K562 (cell line): Measurements from ENCODE around the gene NECTIN1. TPM values are rescaled to one million over a fixed set of nuclear protein-coding genes. Genes with fewer than 3 reads are reported as not detected.

ENCODE experiments used
- ATAC-seq: fragments of 200-7000 bp; cut with Tn5 transposase; 3 replicates; pipeline ENCODE4 v1.9.1; 2020; ENCODE audit warnings: moderate library complexity
- BruUV-seq: library from RNA; stranded (reverse); fragments of 400-500 nt; replicated peaks from 2 replicates; lab custom pipeline; 2021; lab: Mats Ljungman, UMichigan
- CTCF ChIA-PET: fragments of 300-600 bp; formaldehyde crosslinking; extraction: SDS; loops from one replicate; lab custom pipeline; 2021; ENCODE audit warnings: low intra/inter-chr PET ratio; lab: Yijun Ruan, JAX
- POLR2A ChIA-PET: fragments of 300-600, 350-650 bp; sonication (Branson Sonifier 250); formaldehyde crosslinking; extraction: SDS; loops from one replicate; lab custom pipeline; 2021; ENCODE audit warnings: antibody characterized with exemption, inconsistent platforms; lab: Yijun Ruan, JAX
- DNase-seq, 4 experiments: peaks; one replicate each; pipeline versions ENCODE4 v3.0.0 to v3.0.0-alpha.2; 2011 to 2018; ENCODE audit warnings: low spot score in 3 of 4, mixed read lengths in 3 of 4; ENCODE audit errors: extremely low read depth in 1 of 4
- FAIRE-seq: peaks from 2 replicates; lab custom pipeline; 2011; peaks lifted over from hg19 to GRCh38; lab: Jason Lieb, UNC
- H2AFZ ChIP-seq: 2 replicates; pipeline ENCODE4 v1.6.0; 2011; ENCODE audit warnings: low read depth, low read length, control low read depth, inconsistent platforms
- H3K27ac ChIP-seq: fragments of 200-600 bp; 3 replicates; pipeline ENCODE4 v1.8.0; 2011; ENCODE audit warnings: low read depth, mild to moderate bottlenecking, control low read depth, inconsistent platforms, low read length, moderate library complexity, mixed read lengths; ENCODE audit errors: extremely low read depth
- H3K27me3 ChIP-seq, 2 experiments: fragments of 300-600 bp in 1 of 2; 2 replicates in 1 of 2; 3 replicates in 1 of 2; pipeline versions ENCODE4 v1.6.0 to v1.8.0; 2011; ENCODE audit warnings: inconsistent platforms in 2 of 2, low read length in 2 of 2, mild to moderate bottlenecking in 1 of 2, mixed read lengths in 1 of 2, moderate library complexity in 1 of 2; ENCODE audit not compliant: control insufficient read depth in 2 of 2, insufficient read depth in 2 of 2
- H3K36me3 ChIP-seq: fragments of 300-600 bp; 3 replicates; pipeline ENCODE4 v1.8.0; 2011; ENCODE audit warnings: mild to moderate bottlenecking, low read length, inconsistent platforms; ENCODE audit not compliant: control insufficient read depth, insufficient read depth
- H3K4me1 ChIP-seq, 2 experiments: fragments of 200-600 bp in 1 of 2; replicated peaks in 1 of 2; 2 replicates in 1 of 2; 3 replicates in 1 of 2; pipeline versions ENCODE4 v1.5.1 to v1.8.0; 2011; ENCODE audit warnings: inconsistent platforms in 2 of 2, low read length in 2 of 2, mild to moderate bottlenecking in 1 of 2, mixed read lengths in 1 of 2, moderate library complexity in 1 of 2; ENCODE audit not compliant: control insufficient read depth in 2 of 2, insufficient read depth in 2 of 2
- H3K4me2 ChIP-seq: 2 replicates; pipeline ENCODE4 v1.6.1; 2011; ENCODE audit warnings: low read length, control low read depth, inconsistent platforms, mixed read lengths; ENCODE audit not compliant: insufficient read depth
- H3K4me3 ChIP-seq: fragments of 200-600 bp; sonication (generic), shearing (Covaris generic); 2 replicates; pipeline ENCODE4 v1.5.1; 2016; ENCODE audit warnings: control low read depth, inconsistent platforms
- H3K79me2 ChIP-seq: fragments of 200-600 bp; 3 replicates; pipeline ENCODE4 v1.8.0; 2011; ENCODE audit warnings: low read length, inconsistent platforms; ENCODE audit not compliant: control insufficient read depth, insufficient read depth
- H3K9ac ChIP-seq, 2 experiments: 2 replicates each; pipeline versions ENCODE4 v1.6.0 to v1.6.1; 2011; ENCODE audit warnings: low read depth in 2 of 2, low read length in 2 of 2, control low read depth in 1 of 2, inconsistent platforms in 1 of 2, mild to moderate bottlenecking in 1 of 2, mixed read lengths in 1 of 2; ENCODE audit not compliant: insufficient read depth in 1 of 2
- H3K9me1 ChIP-seq: one replicate; pipeline ENCODE4 v1.6.0; 2011; ENCODE audit warnings: inconsistent platforms, mild to moderate bottlenecking, low read length, moderate library complexity; ENCODE audit not compliant: control insufficient read depth, insufficient read depth
- H3K9me3 ChIP-seq: replicated peaks from 2 replicates; pipeline ENCODE4 v1.5.1; 2011; ENCODE audit warnings: low read depth, low read length, inconsistent platforms; ENCODE audit not compliant: control insufficient read depth, insufficient read depth
- H4K20me1 ChIP-seq: replicated peaks from 2 replicates; pipeline ENCODE4 v1.6.1; 2011; ENCODE audit warnings: low read length, inconsistent platforms, mixed read lengths; ENCODE audit not compliant: control insufficient read depth, insufficient read depth
- BRD9 ChIP-seq: fragments of 450-650 bp; IDR thresholded peaks from 2 replicates; pipeline ENCODE4 v1.6.1; 2018; ENCODE audit warnings: low read depth; ENCODE audit not compliant: partially characterized antibody
- CCAR2 ChIP-seq: fragments of 200-400 bp; formaldehyde crosslinking; IDR thresholded peaks from 2 replicates; pipeline ENCODE4 v1.6.1; 2017; ENCODE audit warnings: mild to moderate bottlenecking, low read depth, low read length
- FOSL1 ChIP-seq: fragments of 200-800 bp; sonication (Bioruptor generic); conservative IDR thresholded peaks from 2 replicates; pipeline ENCODE4 v1.6.1; 2016; ENCODE audit warnings: missing genetic modification characterization, missing compliant biosample characterization
- ILF3 ChIP-seq: fragments of 450-650 bp; IDR thresholded peaks from 2 replicates; pipeline ENCODE4 v1.6.1; 2018; ENCODE audit warnings: antibody characterized with exemption, mild to moderate bottlenecking, moderate library complexity, borderline replicate concordance
- ILK ChIP-seq: fragments of 450-650 bp; IDR thresholded peaks from 2 replicates; pipeline ENCODE4 v1.6.1; 2016; ENCODE audit warnings: missing genetic modification characterization, low read depth, mild to moderate bottlenecking, missing compliant biosample characterization, moderate library complexity, borderline replicate concordance
- LEF1 ChIP-seq: fragments of 450-650 bp; IDR thresholded peaks from 2 replicates; pipeline ENCODE4 v1.6.1; 2016; ENCODE audit warnings: mild to moderate bottlenecking
- MCM2 ChIP-seq: fragments of 450-650 bp; IDR thresholded peaks from 2 replicates; pipeline ENCODE4 v1.6.1; 2017; ENCODE audit warnings: low read depth, mild to moderate bottlenecking
- SRSF1 ChIP-seq: fragments of 200-400 bp; formaldehyde crosslinking; IDR thresholded peaks from 2 replicates; pipeline ENCODE4 v1.6.1; 2017; ENCODE audit warnings: mild to moderate bottlenecking, low read depth, low read length, moderate library complexity
- SRSF9 ChIP-seq: fragments of 200-400 bp; formaldehyde crosslinking; IDR thresholded peaks from 2 replicates; pipeline ENCODE4 v1.6.1; 2017; ENCODE audit warnings: low read depth, low read length, borderline replicate concordance
- U2AF1 ChIP-seq: fragments of 200-400 bp; formaldehyde crosslinking; optimal IDR thresholded peaks from 2 replicates; pipeline ENCODE3; 2017; ENCODE audit warnings: mild to moderate bottlenecking, low read depth, low read length, moderate library complexity
- ZNF175 ChIP-seq: fragments of 200-800 bp; sonication (Bioruptor generic); IDR thresholded peaks from 2 replicates; pipeline ENCODE4 v1.6.1; 2016; ENCODE audit warnings: low read depth, mild to moderate bottlenecking, missing genetic modification characterization, missing compliant biosample characterization
- WGBS: fragments of 100-300 bp; shearing (Covaris generic); methylation state at CpG from one replicate; pipeline ENCODE4 v1.1.6; 2016; ENCODE audit warnings: low coverage, mixed read lengths; ENCODE audit not compliant: insufficient coverage; ENCODE audit errors: missing lambda C conversion rate; 5-methylcytosine and 5-hydroxymethylcytosine counted together
- in situ Hi-C: fragments of 300-500 bp; cut with MboI; formaldehyde crosslinking; loops from 4 replicates; pipeline ENCODE4 v1.15.0; 2018; ENCODE audit warnings: inconsistent platforms, mixed read lengths
- intact Hi-C: fragments of 100-400 bp; cut with micrococcal nuclease; formaldehyde crosslinking; loops from 2 replicates; pipeline ENCODE4 v1.14.2; 2022
- polyA plus RNA-seq, 8 experiments: library from polyadenylated mRNA; depleted of rRNA in 4 of 8; stranded (reverse) in 5 of 8; unstranded in 3 of 8; fragments of >200 nt; fragmentation: Nextera tagmentation in 2 of 8; fragmentation: Illumina TruSeq in 1 of 8; extraction: Ambion mirVana in 2 of 8; extraction: Trizol in 1 of 8; gene quantifications; 2 replicates each; pipeline versions ENCODE4 v1.2.1 to v1.2.3, GENCODE V29; 2011 to 2014; ENCODE audit warnings: inconsistent platforms in 1 of 8, missing spikeins in 1 of 8
- total RNA-seq, 7 experiments: library from RNA; depleted of rRNA in 6 of 7; stranded (reverse); fragments of >200 nt in 6 of 7; fragmentation: Illumina TruSeq in 2 of 7; extraction: Trizol in 2 of 7; gene quantifications; 2 replicates each; pipeline versions ENCODE4 v1.2.1 to v1.2.3, GENCODE V29; 2011 to 2021; ENCODE audit warnings: low replicate concordance in 1 of 7
- TF ChIP-seq, protein P1 (sequence below): fragments of 200-800 bp; sonication (Bioruptor generic); IDR thresholded peaks from 2 replicates; pipeline ENCODE4 v1.6.1; 2017; ENCODE audit warnings: missing genetic modification characterization, missing compliant biosample characterization
- TF ChIP-seq, protein P2 (sequence below), 2 experiments: fragments of 450-650 bp; IDR thresholded peaks; 2 replicates each; pipeline ENCODE4 v1.6.1; 2016
- TF ChIP-seq, protein P3 (sequence below), 2 experiments: IDR thresholded peaks in 1 of 2; conservative IDR thresholded peaks in 1 of 2; 2 replicates each; pipeline ENCODE4 v1.6.1; 2016; ENCODE audit warnings: low read depth in 2 of 2, mild to moderate bottlenecking in 1 of 2, missing compliant biosample characterization in 1 of 2, missing genetic modification characterization in 1 of 2, moderate library complexity in 1 of 2

The NECTIN1 gene
- total and polyA plus RNA-seq, 9 of the 15 experiments (the other 6 are each of a cell fraction or from before 2014, with no cell fraction given): 0.09 to 0.53 (median 0.23) TPM; not detected in 2

DNA sequence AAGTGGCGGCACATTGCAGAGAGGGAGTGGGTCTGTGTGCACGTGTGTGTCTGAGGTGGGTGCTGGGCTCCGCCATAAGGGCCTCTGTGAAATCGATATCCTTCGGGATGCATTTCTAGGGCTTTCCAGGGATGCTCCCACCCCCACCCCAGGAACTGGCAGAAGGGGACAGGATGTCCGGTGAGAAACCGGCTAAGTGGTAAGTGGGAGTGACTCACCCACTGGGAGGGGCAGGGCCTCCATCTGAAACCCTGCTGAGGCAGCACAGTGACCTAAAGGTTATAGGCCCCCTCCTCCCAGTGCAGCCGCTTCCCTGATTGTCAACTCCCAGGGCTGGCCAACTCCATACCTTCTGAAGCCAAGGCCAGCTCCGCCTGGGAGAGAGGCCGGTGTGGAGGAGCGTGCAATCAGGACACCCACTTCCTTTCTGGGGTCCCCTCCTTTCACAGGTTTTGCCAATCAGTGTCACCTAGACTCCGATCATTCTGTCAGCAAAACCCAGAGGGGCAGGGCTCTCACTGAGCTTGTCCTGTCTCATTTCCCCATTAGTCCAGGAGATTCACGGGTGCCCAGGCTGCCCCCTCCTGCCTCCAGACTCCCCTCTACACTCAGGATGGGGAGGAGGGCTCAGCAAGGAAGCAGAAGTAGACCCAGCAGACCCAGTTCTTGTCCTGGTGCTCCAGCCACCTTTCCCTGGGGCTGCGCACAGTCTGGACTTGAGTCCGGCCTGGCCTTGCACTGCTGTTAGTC is 44.5 kb downstream of the NECTIN1 start:
- no peaks in the 10 kb centered on the region for H3K9me3 ChIP-seq
- peaks cover 2% of the 10 kb centered on the region for H4K20me1 ChIP-seq
- no TSS peak for BruUV-seq
- H3K9ac ChIP-seq: no peak overlapping the region
- CTCF ChIA-PET: no interaction called here
- no peaks in the 10 kb centered on the region for H3K36me3 ChIP-seq
- no peak overlapping the region for H2AFZ ChIP-seq
- H3K27me3 ChIP-seq: peaks cover 6 to 43% of the 10 kb centered on the region in 2 experiments; a peak in 4 of 5 replicates
- peak; percentile 66 for ATAC-seq
- intact Hi-C loops (no loop called here), in situ Hi-C loops (no loop called here)
- H3K4me3 ChIP-seq: no peak overlapping the region
- no peak overlapping the region for H3K4me2 ChIP-seq
- no peaks in the 10 kb centered on the region for H3K9me1 ChIP-seq
- 14% methylated on average over 14 of the region's 15 CpGs for WGBS
- no peak overlapping the region for H3K27ac ChIP-seq
- POLR2A ChIA-PET: interaction anchor here (1.3 kb wide), 1 partner anchor 14 kb away, joined by 3 read pairs; no protein-coding TSS in a partner anchor
- no peak for FAIRE-seq
- DNase-seq: peak; percentile 16 to 33 (median 30)
- H3K79me2 ChIP-seq: no peaks in the 10 kb centered on the region
- H3K4me1 ChIP-seq: peaks cover 0 to 4% of the 10 kb centered on the region in 2 experiments; a peak in 1 of 5 replicates
- TF ChIP-seq SRSF9 (no peak), CCAR2 (no peak), LEF1 (no peak), FOSL1 (tag) (peak; percentile 76), MCM2 (no peak), ILK (tag) (no peak), U2AF1 (no peak), SRSF1 (no peak), BRD9 (no peak), ZNF175 (CRISPR knock-in tag) (no peak), ILF3 (no peak)
- TF ChIP-seq, protein P1, sequence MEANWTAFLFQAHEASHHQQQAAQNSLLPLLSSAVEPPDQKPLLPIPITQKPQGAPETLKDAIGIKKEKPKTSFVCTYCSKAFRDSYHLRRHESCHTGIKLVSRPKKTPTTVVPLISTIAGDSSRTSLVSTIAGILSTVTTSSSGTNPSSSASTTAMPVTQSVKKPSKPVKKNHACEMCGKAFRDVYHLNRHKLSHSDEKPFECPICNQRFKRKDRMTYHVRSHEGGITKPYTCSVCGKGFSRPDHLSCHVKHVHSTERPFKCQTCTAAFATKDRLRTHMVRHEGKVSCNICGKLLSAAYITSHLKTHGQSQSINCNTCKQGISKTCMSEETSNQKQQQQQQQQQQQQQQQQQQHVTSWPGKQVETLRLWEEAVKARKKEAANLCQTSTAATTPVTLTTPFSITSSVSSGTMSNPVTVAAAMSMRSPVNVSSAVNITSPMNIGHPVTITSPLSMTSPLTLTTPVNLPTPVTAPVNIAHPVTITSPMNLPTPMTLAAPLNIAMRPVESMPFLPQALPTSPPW: peak; percentile 39; the same call in 1 of the 2 replicates
- TF ChIP-seq, protein P2, sequence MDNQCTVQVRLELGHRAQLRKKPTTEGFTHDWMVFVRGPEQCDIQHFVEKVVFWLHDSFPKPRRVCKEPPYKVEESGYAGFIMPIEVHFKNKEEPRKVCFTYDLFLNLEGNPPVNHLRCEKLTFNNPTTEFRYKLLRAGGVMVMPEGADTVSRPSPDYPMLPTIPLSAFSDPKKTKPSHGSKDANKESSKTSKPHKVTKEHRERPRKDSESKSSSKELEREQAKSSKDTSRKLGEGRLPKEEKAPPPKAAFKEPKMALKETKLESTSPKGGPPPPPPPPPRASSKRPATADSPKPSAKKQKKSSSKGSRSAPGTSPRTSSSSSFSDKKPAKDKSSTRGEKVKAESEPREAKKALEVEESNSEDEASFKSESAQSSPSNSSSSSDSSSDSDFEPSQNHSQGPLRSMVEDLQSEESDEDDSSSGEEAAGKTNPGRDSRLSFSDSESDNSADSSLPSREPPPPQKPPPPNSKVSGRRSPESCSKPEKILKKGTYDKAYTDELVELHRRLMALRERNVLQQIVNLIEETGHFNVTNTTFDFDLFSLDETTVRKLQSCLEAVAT (IDR thresholded peaks at IDR 0.05): no peak
- TF ChIP-seq, protein P3, sequence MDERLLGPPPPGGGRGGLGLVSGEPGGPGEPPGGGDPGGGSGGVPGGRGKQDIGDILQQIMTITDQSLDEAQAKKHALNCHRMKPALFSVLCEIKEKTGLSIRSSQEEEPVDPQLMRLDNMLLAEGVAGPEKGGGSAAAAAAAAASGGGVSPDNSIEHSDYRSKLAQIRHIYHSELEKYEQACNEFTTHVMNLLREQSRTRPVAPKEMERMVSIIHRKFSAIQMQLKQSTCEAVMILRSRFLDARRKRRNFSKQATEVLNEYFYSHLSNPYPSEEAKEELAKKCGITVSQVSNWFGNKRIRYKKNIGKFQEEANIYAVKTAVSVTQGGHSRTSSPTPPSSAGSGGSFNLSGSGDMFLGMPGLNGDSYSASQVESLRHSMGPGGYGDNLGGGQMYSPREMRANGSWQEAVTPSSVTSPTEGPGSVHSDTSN (CRISPR knock-in tag; IDR thresholded peaks at IDR 0.05; ENCODE audit: low read depth): no peak
- TF ChIP-seq, protein P3 (tag; conservative IDR thresholded peaks at IDR 0.05; ENCODE audit: low read depth): no peak
